HG03196 (cell line): ENCODE results near the gene PLXNA2.

ENCODE experiments used
- ATAC-seq: cut with Tn5 transposase; IDR thresholded peaks from one replicate; pipeline ENCODE4 v1.9.1; 2021; ENCODE audit not compliant: unreplicated experiment

PLXNA2 gene

GRCh38 chr1:208265525-208265924 lies 21.3 kb upstream of the PLXNA2 start:
- ATAC-seq, result no peak

- ATAC-seq, result no peak
Measured at GRCh38 chr1:208265122-208265469, 20.9 kb upstream of the PLXNA2 start.

- ATAC-seq, result no peak
Measured at GRCh38 chr1:208264469-208265121, 20.4 kb upstream of the PLXNA2 start.

- ATAC-seq, result no peak
Measured at GRCh38 chr1:208261874-208262273, 17.7 kb upstream of the PLXNA2 start.

- ATAC-seq, result no peak
Measured at GRCh38 chr1:208258277-208258676, 14.1 kb upstream of the PLXNA2 start.

GRCh38 chr1:208257351-208257750 lies 13.2 kb upstream of the PLXNA2 start:
- no peak for ATAC-seq

- no peak for ATAC-seq
Measured at GRCh38 chr1:208256556-208256955, 12.4 kb upstream of the PLXNA2 start.

- ATAC-seq, result no peak
Measured at GRCh38 chr1:208256091-208256490, 11.9 kb upstream of the PLXNA2 start.

GRCh38 chr1:208254862-208255261 lies 10.7 kb upstream of the PLXNA2 start:
- no peak for ATAC-seq

GRCh38 chr1:208254376-208254775 lies 10.2 kb upstream of the PLXNA2 start:
- ATAC-seq, result no peak

- no peak for ATAC-seq
Measured at GRCh38 chr1:208252836-208253576, 8.8 kb upstream of the PLXNA2 start.

- ATAC-seq, result no peak
Measured at GRCh38 chr1:208251911-208252835, 8.0 kb upstream of the PLXNA2 start.

GRCh38 chr1:208251015-208251414 lies 6.8 kb upstream of the PLXNA2 start:
- ATAC-seq, result no peak

GRCh38 chr1:208250613-208251012 lies 6.4 kb upstream of the PLXNA2 start:
- no peak for ATAC-seq

- ATAC-seq, result no peak
Measured at GRCh38 chr1:208248991-208249696, 5.0 kb upstream of the PLXNA2 start.

- ATAC-seq, result no peak
Measured at GRCh38 chr1:208248307-208248801, 4.2 kb upstream of the PLXNA2 start.

- no peak for ATAC-seq
Measured at GRCh38 chr1:208247696-208248095, 3.5 kb upstream of the PLXNA2 start.

- ATAC-seq, result peak; percentile 68
Measured at GRCh38 chr1:208245185-208245705, 1.1 kb upstream of the PLXNA2 start.

- no peak for ATAC-seq
Measured at GRCh38 chr1:208243527-208243966, 637 bp downstream of the PLXNA2 start.

GRCh38 chr1:208242941-208243526 lies 1.1 kb downstream of the PLXNA2 start:
- ATAC-seq, result no peak
